ENCODE results near the gene CRYAB. TPM values are rescaled to one million over a fixed set of nuclear protein-coding genes. Genes with fewer than 3 reads are reported as not detected.

Gene CRYAB
- not detected for total RNA-seq

- no peak for DNase-seq (ENCODE audit: low read depth in 2 of 3, low spot score in 2 of 3)
Observed at GRCh38 chr11:111911563-111912401, at the start of gene CRYAB. Gene CRYAB (minus strand): TSS chr11:111911770. CDS start chr11:111911724, 46 bp downstream.

GRCh38 chr11:111960916-111961315, 49.3 kb upstream of the CRYAB start:
- DNase-seq (ENCODE audit: low read depth in 2 of 3, low spot score in 2 of 3) = no peak

- DNase-seq (ENCODE audit: low read depth in 2 of 3, low spot score in 2 of 3) = no peak
Observed at GRCh38 chr11:111957663-111958444, 46.3 kb upstream of the CRYAB start.

GRCh38 chr11:111954154-111954553, 42.6 kb upstream of the CRYAB start:
- DNase-seq (ENCODE audit: low read depth in 2 of 3, low spot score in 2 of 3) = no peak

- no peak for DNase-seq (ENCODE audit: low read depth in 2 of 3, low spot score in 2 of 3)
Observed at GRCh38 chr11:111951565-111951964, 40.0 kb upstream of the CRYAB start.

- DNase-seq (ENCODE audit: low read depth in 2 of 3, low spot score in 2 of 3) = no peak
Observed at GRCh38 chr11:111949519-111950426, 38.2 kb upstream of the CRYAB start.

GRCh38 chr11:111947143-111947542, 35.6 kb upstream of the CRYAB start:
- DNase-seq (ENCODE audit: low read depth in 2 of 3, low spot score in 2 of 3) = no peak

GRCh38 chr11:111946499-111946898, 34.9 kb upstream of the CRYAB start:
- DNase-seq (ENCODE audit: low read depth in 2 of 3, low spot score in 2 of 3) = no peak

- no peak for DNase-seq (ENCODE audit: low read depth in 2 of 3, low spot score in 2 of 3)
Observed at GRCh38 chr11:111945198-111945597, 33.6 kb upstream of the CRYAB start.

GRCh38 chr11:111944651-111945051, 33.1 kb upstream of the CRYAB start:
- no peak for DNase-seq (ENCODE audit: low read depth in 2 of 3, low spot score in 2 of 3)

GRCh38 chr11:111944139-111944538, 32.6 kb upstream of the CRYAB start:
- DNase-seq (ENCODE audit: low read depth in 2 of 3, low spot score in 2 of 3) = no peak

GRCh38 chr11:111942829-111943228, 31.3 kb upstream of the CRYAB start:
- DNase-seq (ENCODE audit: low read depth in 2 of 3, low spot score in 2 of 3) = no peak

- DNase-seq (ENCODE audit: low read depth in 2 of 3, low spot score in 2 of 3) = no peak
Observed at GRCh38 chr11:111941963-111942362, 30.4 kb upstream of the CRYAB start.

- DNase-seq (ENCODE audit: low read depth in 2 of 3, low spot score in 2 of 3) = no peak
Observed at GRCh38 chr11:111939836-111940604, 28.4 kb upstream of the CRYAB start.

GRCh38 chr11:111938687-111939160, 27.2 kb upstream of the CRYAB start:
- peak in 2 of 3 donors; percentile 71 to 78 for DNase-seq (ENCODE audit: low read depth in 2 of 3, low spot score in 2 of 3)

- DNase-seq (ENCODE audit: low read depth in 2 of 3, low spot score in 2 of 3) = no peak
Observed at GRCh38 chr11:111937844-111938243, 26.3 kb upstream of the CRYAB start.

- no peak for DNase-seq (ENCODE audit: low read depth in 2 of 3, low spot score in 2 of 3)
Observed at GRCh38 chr11:111937461-111937769, 25.8 kb upstream of the CRYAB start.

- no peak for DNase-seq (ENCODE audit: low read depth in 2 of 3, low spot score in 2 of 3)
Observed at GRCh38 chr11:111936040-111936540, 24.5 kb upstream of the CRYAB start.

GRCh38 chr11:111935317-111936039, 23.9 kb upstream of the CRYAB start:
- no peak for DNase-seq (ENCODE audit: low read depth in 2 of 3, low spot score in 2 of 3)
